BJ (cell line): ENCODE data around the gene HELZ2. TPM values are rescaled to one million over a fixed set of nuclear protein-coding genes. Genes with fewer than 3 reads are reported as not detected.

Source experiments
- CTCF ChIA-PET: fragments of 350-600 bp; formaldehyde crosslinking; extraction: SDS; loops from one replicate; lab custom pipeline; 2021; ENCODE audit warnings: antibody characterized with exemption, inconsistent platforms; lab: Yijun Ruan, JAX
- POLR2A ChIA-PET: fragments of 300-600 bp; sonication (Branson Sonifier 250); formaldehyde crosslinking; extraction: SDS; loops from one replicate; lab custom pipeline; 2021; ENCODE audit warnings: antibody characterized with exemption; lab: Charles Lee
- DNase-seq: peaks from one replicate; pipeline ENCODE4 v3.0.0-alpha.2; 2011; ENCODE audit warnings: low read depth
- H3K27me3 ChIP-seq: 2 replicates; pipeline ENCODE4 v1.6.0; 2011; ENCODE audit warnings: low read length; ENCODE audit not compliant: control insufficient read depth, insufficient read depth
- H3K36me3 ChIP-seq: 2 replicates; pipeline ENCODE4 v1.5.1; 2011; ENCODE audit warnings: low read length; ENCODE audit not compliant: control insufficient read depth, insufficient read depth
- H3K4me3 ChIP-seq: 2 replicates; pipeline ENCODE4 v1.5.1; 2011; ENCODE audit warnings: low read depth, mild to moderate bottlenecking, control low read depth, low read length
- CTCF ChIP-seq: IDR thresholded peaks from 2 replicates; pipeline ENCODE4 v1.5.1; 2011; ENCODE audit warnings: low read depth, mild to moderate bottlenecking, control low read depth, inconsistent platforms, low read length, moderate library complexity; ENCODE audit not compliant: insufficient read depth
- polyA plus RNA-seq: library from polyadenylated mRNA; depleted of rRNA; stranded (reverse); fragments of >200 nt; gene quantifications from 2 replicates; pipeline ENCODE4 v1.2.3, GENCODE V29; 2011

Gene HELZ2
- polyA plus RNA-seq, 1 experiment = 7.9 TPM

- DNase-seq = no peak
- H3K36me3 ChIP-seq = no peaks in the 10 kb centered on the region
- TF ChIP-seq CTCF = no peak
- H3K4me3 ChIP-seq = no peak overlapping the region
- peaks cover 2% of the 10 kb centered on the region; the same call in 1 of the 2 replicates for H3K27me3 ChIP-seq
- POLR2A ChIA-PET = no interaction called here
- CTCF ChIA-PET = interaction anchor here (1.0 kb wide), 1 partner anchor 8 kb away, joined by 4 read pairs; no protein-coding TSS in a partner anchor
Observed at GRCh38 chr20:63529861-63530787, 43.9 kb downstream of the HELZ2 start.

- no peak for TF ChIP-seq CTCF
- CTCF ChIA-PET = interaction anchor here (1.7 kb wide), 1 partner anchor 8 kb away, joined by 5 read pairs; the partner anchor contains the start of gene PTK6
- DNase-seq = no peak
- POLR2A ChIA-PET = no interaction called here
- H3K27me3 ChIP-seq = peaks cover 2% of the 10 kb centered on the region; the same call in 1 of the 2 replicates
- H3K4me3 ChIP-seq = no peak overlapping the region
- H3K36me3 ChIP-seq = no peaks in the 10 kb centered on the region
Observed at GRCh38 chr20:63529180-63529860, 44.7 kb downstream of the HELZ2 start.

GRCh38 chr20:63527184-63527583 is 46.9 kb downstream of the HELZ2 start:
- Histone ChIP-seq H3K4me3 (no peak overlapping the region), H3K36me3 (peaks cover 10% of the 10 kb centered on the region), H3K27me3 (peaks cover 1% of the 10 kb centered on the region; the same call in 1 of the 2 replicates)
- ChIA-PET CTCF (interaction anchor here (1.0 kb wide), 1 partner anchor 10 kb away, joined by 6 read pairs; the partner anchor contains the start of gene PTK6), POLR2A (no interaction called here)
- DNase-seq = no peak
- no peak for TF ChIP-seq CTCF

GRCh38 chr20:63525971-63526370 is 48.1 kb downstream of the HELZ2 start:
- DNase-seq = no peak
- TF ChIP-seq CTCF = no peak
- H3K4me3 ChIP-seq = no peak overlapping the region
- POLR2A ChIA-PET = no interaction called here
- CTCF ChIA-PET = interaction anchor here (0.6 kb wide), 1 partner anchor 49 kb away, joined by 3 read pairs; no protein-coding TSS in a partner anchor
- peaks cover 13% of the 10 kb centered on the region for H3K36me3 ChIP-seq
- no peaks in the 10 kb centered on the region for H3K27me3 ChIP-seq

GRCh38 chr20:63525185-63525584 is 48.9 kb downstream of the HELZ2 start:
- no peak overlapping the region for H3K4me3 ChIP-seq
- H3K36me3 ChIP-seq = peaks cover 13% of the 10 kb centered on the region
- no peak for TF ChIP-seq CTCF
- no peaks in the 10 kb centered on the region for H3K27me3 ChIP-seq
- CTCF ChIA-PET = no interaction called here
- no peak for DNase-seq
- POLR2A ChIA-PET = no interaction called here
